ENCODE measurements around the gene CHD3.
A peak's percentile ranks its signal among the peaks of the same experiment; 100 is the strongest.

Gene CHD3

DNA sequence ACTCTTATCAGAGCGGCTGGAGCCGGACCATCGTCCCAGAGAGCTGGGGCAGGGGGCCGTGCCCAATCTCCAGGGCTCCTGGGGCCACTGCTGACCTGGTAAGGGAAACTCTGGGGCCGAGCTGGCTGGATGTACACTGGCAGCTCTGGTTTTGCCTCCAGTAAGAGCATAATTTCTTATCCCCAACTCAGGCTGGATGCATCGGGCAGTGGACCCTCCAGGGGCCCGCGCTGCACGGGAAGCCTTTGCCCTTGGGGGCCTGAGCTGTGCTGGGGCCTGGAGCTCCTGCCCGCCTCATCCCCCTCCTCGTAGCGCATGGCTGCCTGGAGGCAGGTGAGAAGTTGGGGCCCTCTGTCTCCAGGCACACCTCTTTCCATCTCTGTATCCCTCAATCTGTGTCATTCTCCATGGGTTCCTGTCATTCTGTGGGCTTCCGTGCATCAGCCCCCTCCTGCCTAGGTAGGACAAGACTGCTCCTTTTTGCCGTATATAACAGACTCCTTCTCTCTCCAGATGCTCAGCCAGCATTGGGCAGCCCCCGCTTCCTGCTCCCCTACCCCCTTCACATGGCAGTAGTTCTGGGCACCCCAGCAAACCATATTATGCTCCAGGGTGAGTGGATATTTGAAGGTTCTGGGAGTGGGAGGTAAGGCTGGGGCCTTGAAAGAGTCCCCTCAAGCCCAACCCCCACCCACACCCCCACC lies 43.1 kb upstream of the CHD3 start:
- H3K9me3 ChIP-seq (ENCODE audit: low read length): no peaks in the 10 kb centered on the region
- H3K36me3 ChIP-seq (ENCODE audit: insufficient read depth, low read length): peaks cover 35% of the 10 kb centered on the region
- H2AFZ ChIP-seq (ENCODE audit: low read depth, low read length): no peak overlapping the region
- H3K4me3 ChIP-seq (ENCODE audit: low read length): peak overlapping the region; percentile 87
- peaks cover 29% of the 10 kb centered on the region for H3K4me1 ChIP-seq (ENCODE audit: insufficient read depth, low read length)
- H3K27me3 ChIP-seq (ENCODE audit: insufficient read depth, low read length): no peaks in the 10 kb centered on the region

DNA sequence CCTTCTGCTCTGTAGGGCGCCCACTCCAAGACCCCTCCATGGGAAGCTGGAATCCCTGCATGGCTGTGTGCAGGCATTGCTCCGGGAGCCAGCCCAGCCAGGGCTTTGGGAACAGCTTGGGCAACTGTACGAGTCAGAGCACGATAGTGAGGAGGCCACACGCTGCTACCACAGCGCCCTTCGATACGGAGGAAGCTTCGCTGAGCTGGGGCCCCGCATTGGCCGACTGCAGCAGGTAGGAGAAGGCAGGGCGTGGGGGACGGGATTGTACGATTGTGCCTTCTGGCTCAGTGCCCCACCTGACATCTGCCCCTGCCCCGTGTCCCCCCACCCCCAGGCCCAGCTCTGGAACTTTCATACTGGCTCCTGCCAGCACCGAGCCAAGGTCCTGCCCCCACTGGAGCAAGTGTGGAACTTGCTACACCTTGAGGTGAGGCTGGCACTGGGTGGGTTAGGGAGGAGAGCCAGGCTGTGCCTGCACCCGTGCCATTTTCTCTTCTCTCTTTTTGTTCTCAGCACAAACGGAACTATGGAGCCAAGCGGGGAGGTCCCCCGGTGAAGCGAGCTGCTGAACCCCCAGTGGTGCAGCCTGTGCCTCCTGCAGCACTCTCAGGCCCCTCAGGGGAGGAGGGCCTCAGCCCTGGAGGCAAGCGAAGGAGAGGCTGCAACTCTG lies 42.4 kb upstream of the CHD3 start:
- Histone ChIP-seq H3K4me3 (ENCODE audit: low read length) (no peak overlapping the region), H3K4me1 (ENCODE audit: insufficient read depth, low read length) (peaks cover 22% of the 10 kb centered on the region), H3K27me3 (ENCODE audit: insufficient read depth, low read length) (no peaks in the 10 kb centered on the region), H2AFZ (ENCODE audit: low read depth, low read length) (no peak overlapping the region), H3K9me3 (ENCODE audit: low read length) (no peaks in the 10 kb centered on the region), H3K36me3 (ENCODE audit: insufficient read depth, low read length) (peaks cover 42% of the 10 kb centered on the region)

DNA sequence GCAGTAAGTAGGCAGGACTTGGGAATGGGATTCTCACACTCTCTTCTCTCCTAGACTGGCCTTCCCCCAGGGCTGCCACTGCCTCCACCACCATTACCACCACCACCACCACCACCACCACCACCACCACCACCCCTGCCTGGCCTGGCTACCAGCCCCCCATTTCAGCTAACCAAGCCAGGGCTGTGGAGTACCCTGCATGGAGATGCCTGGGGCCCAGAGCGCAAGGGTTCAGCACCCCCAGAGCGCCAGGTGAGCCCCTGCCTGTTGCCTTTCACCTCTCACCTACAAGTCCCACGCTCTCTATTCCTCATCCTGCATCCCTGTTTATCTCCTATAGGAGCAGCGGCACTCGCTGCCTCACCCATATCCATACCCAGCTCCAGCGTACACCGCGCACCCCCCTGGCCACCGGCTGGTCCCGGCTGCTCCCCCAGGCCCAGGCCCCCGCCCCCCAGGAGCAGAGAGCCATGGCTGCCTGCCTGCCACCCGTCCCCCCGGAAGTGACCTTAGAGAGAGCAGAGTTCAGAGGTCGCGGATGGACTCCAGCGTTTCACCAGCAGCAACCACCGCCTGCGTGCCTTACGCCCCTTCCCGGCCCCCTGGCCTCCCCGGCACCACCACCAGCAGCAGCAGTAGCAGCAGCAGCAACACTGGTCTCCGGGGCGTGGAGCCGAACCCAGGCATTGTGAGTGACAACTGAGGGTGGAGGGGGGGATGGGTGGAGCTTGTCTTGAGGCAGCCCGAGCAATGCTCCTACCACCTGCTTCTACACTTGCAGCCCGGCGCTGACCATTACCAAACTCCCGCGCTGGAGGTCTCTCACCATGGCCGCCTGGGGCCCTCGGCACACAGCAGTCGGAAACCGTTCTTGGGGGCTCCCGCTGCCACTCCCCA lies 41.6 kb upstream of the CHD3 start:
- Histone ChIP-seq H3K36me3 (ENCODE audit: insufficient read depth, low read length) (peaks cover 47% of the 10 kb centered on the region), H2AFZ (ENCODE audit: low read depth, low read length) (no peak overlapping the region), H3K9me3 (ENCODE audit: low read length) (no peaks in the 10 kb centered on the region), H3K4me1 (ENCODE audit: insufficient read depth, low read length) (peaks cover 21% of the 10 kb centered on the region), H3K4me3 (ENCODE audit: low read length) (no peak overlapping the region), H3K27me3 (ENCODE audit: insufficient read depth, low read length) (no peaks in the 10 kb centered on the region)

DNA sequence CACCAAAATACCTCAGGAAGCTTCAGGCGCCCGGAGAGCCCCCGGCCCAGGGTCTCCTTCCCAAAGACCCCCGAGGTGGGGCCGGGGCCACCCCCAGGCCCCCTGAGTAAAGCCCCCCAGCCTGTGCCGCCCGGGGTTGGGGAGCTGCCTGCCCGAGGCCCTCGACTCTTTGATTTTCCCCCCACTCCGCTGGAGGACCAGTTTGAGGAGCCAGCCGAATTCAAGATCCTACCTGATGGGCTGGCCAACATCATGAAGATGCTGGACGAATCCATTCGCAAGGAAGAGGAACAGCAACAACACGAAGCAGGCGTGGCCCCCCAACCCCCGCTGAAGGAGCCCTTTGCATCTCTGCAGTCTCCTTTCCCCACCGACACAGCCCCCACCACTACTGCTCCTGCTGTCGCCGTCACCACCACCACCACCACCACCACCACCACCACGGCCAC lies 40.4 kb upstream of the CHD3 start:
- Histone ChIP-seq H3K4me1 (ENCODE audit: insufficient read depth, low read length) (peaks cover 13% of the 10 kb centered on the region), H3K4me3 (ENCODE audit: low read length) (no peak overlapping the region), H3K36me3 (ENCODE audit: insufficient read depth, low read length) (peaks cover 56% of the 10 kb centered on the region), H2AFZ (ENCODE audit: low read depth, low read length) (no peak overlapping the region), H3K27me3 (ENCODE audit: insufficient read depth, low read length) (no peaks in the 10 kb centered on the region), H3K9me3 (ENCODE audit: low read length) (no peaks in the 10 kb centered on the region)

DNA sequence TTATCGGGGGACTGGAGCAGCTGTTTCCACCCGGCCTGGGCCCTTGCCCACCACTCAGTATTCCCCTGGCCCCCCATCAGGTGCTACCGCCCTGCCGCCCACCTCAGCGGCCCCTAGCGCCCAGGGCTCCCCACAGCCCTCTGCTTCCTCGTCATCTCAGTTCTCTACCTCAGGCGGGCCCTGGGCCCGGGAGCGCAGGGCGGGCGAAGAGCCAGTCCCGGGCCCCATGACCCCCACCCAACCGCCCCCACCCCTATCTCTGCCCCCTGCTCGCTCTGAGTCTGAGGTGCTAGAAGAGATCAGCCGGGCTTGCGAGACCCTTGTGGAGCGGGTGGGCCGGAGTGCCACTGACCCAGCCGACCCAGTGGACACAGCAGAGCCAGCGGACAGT lies 39.9 kb upstream of the CHD3 start:
- peaks cover 57% of the 10 kb centered on the region for H3K36me3 ChIP-seq (ENCODE audit: insufficient read depth, low read length)

DNA sequence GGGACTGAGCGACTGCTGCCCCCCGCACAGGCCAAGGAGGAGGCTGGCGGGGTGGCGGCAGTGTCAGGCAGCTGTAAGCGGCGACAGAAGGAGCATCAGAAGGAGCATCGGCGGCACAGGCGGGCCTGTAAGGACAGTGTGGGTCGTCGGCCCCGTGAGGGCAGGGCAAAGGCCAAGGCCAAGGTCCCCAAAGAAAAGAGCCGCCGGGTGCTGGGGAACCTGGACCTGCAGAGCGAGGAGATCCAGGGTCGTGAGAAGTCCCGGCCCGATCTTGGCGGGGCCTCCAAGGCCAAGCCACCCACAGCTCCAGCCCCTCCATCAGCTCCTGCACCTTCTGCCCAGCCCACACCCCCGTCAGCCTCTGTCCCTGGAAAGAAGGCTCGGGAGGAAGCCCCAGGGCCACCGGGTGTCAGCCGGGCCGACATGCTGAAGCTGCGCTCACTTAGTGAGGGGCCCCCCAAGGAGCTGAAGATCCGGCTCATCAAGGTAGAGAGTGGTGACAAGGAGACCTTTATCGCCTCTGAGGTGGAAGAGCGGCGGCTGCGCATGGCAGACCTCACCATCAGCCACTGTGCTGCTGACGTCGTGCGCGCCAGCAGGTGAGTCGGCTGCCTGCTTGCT lies 39.3 kb upstream of the CHD3 start:
- Histone ChIP-seq H3K9me3 (ENCODE audit: low read length) (no peaks in the 10 kb centered on the region), H3K36me3 (ENCODE audit: insufficient read depth, low read length) (peaks cover 59% of the 10 kb centered on the region), H3K4me3 (ENCODE audit: low read length) (no peak overlapping the region), H3K4me1 (ENCODE audit: insufficient read depth, low read length) (peaks cover 11% of the 10 kb centered on the region), H3K27me3 (ENCODE audit: insufficient read depth, low read length) (no peaks in the 10 kb centered on the region), H2AFZ (ENCODE audit: low read depth, low read length) (no peak overlapping the region)

More for the DNA sequence above, 39.9 kb upstream of the CHD3 start:
- Histone ChIP-seq H2AFZ (ENCODE audit: low read depth, low read length) (no peak overlapping the region), H3K4me3 (ENCODE audit: low read length) (no peak overlapping the region), H3K9me3 (ENCODE audit: low read length) (no peaks in the 10 kb centered on the region), H3K27me3 (ENCODE audit: insufficient read depth, low read length) (no peaks in the 10 kb centered on the region), H3K4me1 (ENCODE audit: insufficient read depth, low read length) (peaks cover 11% of the 10 kb centered on the region)

DNA sequence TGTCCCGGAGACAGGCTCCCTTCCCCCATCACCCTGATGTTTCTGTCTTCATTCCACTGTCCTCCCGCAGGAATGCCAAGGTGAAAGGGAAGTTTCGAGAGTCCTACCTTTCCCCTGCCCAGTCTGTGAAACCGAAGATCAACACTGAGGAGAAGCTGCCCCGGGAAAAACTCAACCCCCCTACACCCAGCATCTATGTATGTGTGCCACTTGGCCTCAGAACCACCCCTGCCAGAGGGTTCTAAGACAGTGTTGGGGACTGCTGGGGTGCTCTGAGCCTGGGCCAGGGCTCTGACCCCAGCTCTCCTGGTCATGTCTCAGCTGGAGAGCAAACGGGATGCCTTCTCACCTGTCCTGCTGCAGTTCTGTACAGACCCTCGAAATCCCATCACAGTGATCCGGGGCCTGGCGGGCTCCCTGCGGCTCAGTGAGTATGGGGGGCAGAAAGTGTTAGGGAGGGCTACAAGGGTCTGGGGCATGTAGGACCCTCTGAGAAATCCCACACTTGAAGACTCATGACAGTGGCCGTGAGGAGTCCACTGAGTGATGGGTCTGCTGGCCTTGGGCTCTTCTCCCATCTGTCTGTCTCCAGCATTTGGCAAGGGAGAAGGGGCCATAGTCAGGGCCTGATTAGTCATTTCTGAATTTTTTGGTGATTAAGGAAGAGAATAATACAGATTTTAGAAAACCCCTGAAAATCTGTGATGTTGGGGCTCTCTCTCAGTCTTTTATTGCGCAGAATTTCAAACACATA lies 38.7 kb upstream of the CHD3 start:
- H3K36me3 ChIP-seq (ENCODE audit: insufficient read depth, low read length): peaks cover 59% of the 10 kb centered on the region
- H2AFZ ChIP-seq (ENCODE audit: low read depth, low read length): no peak overlapping the region

DNA sequence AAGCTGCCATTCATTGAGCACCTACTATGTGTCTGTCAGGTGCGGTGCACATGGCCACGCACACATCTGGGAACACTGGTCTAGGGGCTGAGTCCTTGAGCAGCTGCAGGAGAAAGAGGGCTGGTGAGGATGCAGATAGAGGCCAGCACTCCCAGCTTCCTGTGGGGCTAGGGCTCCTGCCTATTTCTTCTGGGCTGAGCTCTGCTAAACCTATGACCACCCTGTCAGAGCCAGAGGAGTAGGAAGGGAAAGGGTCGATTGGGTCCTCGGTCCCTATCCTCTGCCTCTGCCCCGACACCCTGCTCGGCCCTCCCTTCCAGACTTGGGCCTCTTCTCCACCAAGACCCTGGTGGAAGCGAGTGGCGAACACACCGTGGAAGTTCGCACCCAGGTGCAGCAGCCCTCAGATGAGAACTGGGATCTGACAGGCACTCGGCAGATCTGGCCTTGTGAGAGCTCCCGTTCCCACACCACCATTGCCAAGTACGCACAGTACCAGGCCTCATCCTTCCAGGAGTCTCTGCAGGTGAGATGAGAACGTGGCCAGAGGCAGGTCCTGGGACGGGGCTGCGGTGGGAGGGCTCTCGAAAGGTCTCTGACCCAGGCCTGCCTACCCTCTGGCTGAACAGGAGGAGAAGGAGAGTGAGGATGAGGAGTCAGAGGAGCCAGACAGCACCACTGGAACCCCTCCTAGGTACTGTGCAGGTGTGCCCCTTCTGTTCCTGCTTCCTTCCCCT lies 37.7 kb upstream of the CHD3 start:
- Histone ChIP-seq H2AFZ (ENCODE audit: low read depth, low read length) (no peak overlapping the region), H3K36me3 (ENCODE audit: insufficient read depth, low read length) (peaks cover 56% of the 10 kb centered on the region), H3K4me1 (ENCODE audit: insufficient read depth, low read length) (peaks cover 17% of the 10 kb centered on the region), H3K27me3 (ENCODE audit: insufficient read depth, low read length) (no peaks in the 10 kb centered on the region), H3K4me3 (ENCODE audit: low read length) (no peak overlapping the region), H3K9me3 (ENCODE audit: low read length) (no peaks in the 10 kb centered on the region)

More for the DNA sequence above, 38.7 kb upstream of the CHD3 start:
- no peaks in the 10 kb centered on the region for H3K9me3 ChIP-seq (ENCODE audit: low read length)
- no peaks in the 10 kb centered on the region for H3K27me3 ChIP-seq (ENCODE audit: insufficient read depth, low read length)
- no peak overlapping the region for H3K4me3 ChIP-seq (ENCODE audit: low read length)
- peaks cover 16% of the 10 kb centered on the region for H3K4me1 ChIP-seq (ENCODE audit: insufficient read depth, low read length)

DNA sequence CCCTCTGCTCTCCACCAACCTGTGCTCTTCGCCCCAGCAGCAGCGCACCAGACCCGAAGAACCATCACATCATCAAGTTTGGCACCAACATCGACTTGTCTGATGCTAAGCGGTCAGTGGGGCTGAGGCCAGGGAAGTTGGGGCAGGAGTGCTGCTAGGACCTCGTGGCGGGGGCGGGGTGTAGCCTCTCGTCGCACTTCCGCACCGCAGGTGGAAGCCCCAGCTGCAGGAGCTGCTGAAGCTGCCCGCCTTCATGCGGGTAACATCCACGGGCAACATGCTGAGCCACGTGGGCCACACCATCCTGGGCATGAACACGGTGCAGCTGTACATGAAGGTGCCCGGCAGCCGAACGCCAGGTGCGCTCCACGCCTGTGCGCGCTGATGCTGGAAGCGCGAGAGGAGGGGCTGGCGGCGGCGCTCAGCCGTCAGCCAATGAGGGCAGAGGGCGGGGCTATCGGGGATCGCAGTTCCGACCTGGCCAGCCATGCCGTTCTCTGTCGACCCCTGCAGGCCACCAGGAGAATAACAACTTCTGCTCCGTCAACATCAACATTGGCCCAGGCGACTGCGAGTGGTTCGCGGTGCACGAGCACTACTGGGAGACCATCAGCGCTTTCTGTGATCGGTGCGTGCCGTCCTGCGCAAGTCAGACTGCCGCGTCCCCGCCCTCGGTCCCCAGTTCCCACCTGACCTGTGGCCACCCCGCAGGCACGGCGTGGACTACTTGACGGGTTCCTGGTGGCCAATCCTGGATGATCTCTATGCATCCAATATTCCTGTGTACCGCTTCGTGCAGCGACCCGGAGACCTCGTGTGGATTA lies 36.9 kb upstream of the CHD3 start:
- Histone ChIP-seq H3K4me3 (ENCODE audit: low read length) (no peak overlapping the region), H3K36me3 (ENCODE audit: insufficient read depth, low read length) (peaks cover 49% of the 10 kb centered on the region), H3K27me3 (ENCODE audit: insufficient read depth, low read length) (no peaks in the 10 kb centered on the region)

DNA sequence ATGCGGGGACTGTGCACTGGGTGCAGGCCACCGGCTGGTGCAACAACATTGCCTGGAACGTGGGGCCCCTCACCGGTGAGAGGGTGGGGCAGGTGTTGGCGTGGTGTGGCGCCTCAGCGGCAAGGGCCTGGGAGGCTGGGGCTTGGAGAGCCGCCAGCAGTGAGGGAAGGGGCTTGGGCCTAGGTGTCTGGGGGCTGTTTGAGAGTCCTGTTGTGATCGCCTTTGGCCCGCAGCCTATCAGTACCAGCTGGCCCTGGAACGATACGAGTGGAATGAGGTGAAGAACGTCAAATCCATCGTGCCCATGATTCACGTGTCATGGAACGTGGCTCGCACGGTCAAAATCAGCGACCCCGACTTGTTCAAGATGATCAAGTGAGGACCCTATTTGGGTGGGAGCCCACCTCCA lies 36.3 kb upstream of the CHD3 start:
- Histone ChIP-seq H2AFZ (ENCODE audit: low read depth, low read length) (no peak overlapping the region), H3K27me3 (ENCODE audit: insufficient read depth, low read length) (no peaks in the 10 kb centered on the region), H3K4me3 (ENCODE audit: low read length) (no peak overlapping the region), H3K36me3 (ENCODE audit: insufficient read depth, low read length) (peaks cover 45% of the 10 kb centered on the region), H3K4me1 (ENCODE audit: insufficient read depth, low read length) (peaks cover 26% of the 10 kb centered on the region), H3K9me3 (ENCODE audit: low read length) (no peaks in the 10 kb centered on the region)

More for the DNA sequence above, 36.9 kb upstream of the CHD3 start:
- H2AFZ ChIP-seq (ENCODE audit: low read depth, low read length): no peak overlapping the region
- peaks cover 24% of the 10 kb centered on the region for H3K4me1 ChIP-seq (ENCODE audit: insufficient read depth, low read length)
- no peaks in the 10 kb centered on the region for H3K9me3 ChIP-seq (ENCODE audit: low read length)

DNA sequence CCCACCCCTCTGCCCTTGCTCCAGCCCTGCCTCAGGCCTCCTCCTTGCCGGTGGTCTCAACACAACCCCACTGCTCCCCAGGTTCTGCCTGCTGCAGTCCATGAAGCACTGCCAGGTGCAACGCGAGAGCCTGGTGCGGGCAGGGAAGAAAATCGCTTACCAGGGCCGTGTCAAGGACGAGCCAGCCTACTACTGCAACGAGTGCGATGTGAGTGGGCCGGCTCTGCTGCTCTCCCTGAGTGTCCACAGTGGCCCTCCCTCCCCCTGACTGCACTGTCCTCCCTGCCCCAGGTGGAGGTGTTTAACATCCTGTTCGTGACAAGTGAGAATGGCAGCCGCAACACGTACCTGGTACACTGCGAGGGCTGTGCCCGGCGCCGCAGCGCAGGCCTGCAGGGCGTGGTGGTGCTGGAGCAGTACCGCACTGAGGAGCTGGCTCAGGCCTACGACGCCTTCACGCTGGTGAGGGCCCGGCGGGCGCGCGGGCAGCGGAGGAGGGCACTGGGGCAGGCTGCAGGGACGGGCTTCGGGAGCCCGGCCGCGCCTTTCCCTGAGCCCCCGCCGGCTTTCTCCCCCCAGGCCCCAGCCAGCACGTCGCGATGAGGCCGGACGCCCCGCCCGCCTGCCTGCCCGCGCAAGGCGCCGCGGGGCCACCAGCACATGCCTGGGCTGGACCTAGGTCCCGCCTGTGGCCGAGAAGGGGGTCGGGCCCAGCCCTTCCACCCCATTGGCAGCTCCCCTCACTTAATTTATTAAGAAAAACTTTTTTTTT lies 35.5 kb upstream of the CHD3 start:
- H3K36me3 ChIP-seq (ENCODE audit: insufficient read depth, low read length): peaks cover 45% of the 10 kb centered on the region

More for the DNA sequence above, 35.5 kb upstream of the CHD3 start:
- Histone ChIP-seq H3K4me1 (ENCODE audit: insufficient read depth, low read length) (peaks cover 28% of the 10 kb centered on the region), H3K27me3 (ENCODE audit: insufficient read depth, low read length) (no peaks in the 10 kb centered on the region), H3K4me3 (ENCODE audit: low read length) (no peak overlapping the region), H2AFZ (ENCODE audit: low read depth, low read length) (no peak overlapping the region), H3K9me3 (ENCODE audit: low read length) (no peaks in the 10 kb centered on the region)
